NOMO-1 (cell line): Measurements from ENCODE around the gene EPHB1.

Source experiments
- DNase-seq, 2 experiments: peaks; one replicate each; lab custom pipeline; 2025; ENCODE audit not compliant: unreplicated experiment in 2 of 2; lab: John Stamatoyannopoulos, UW

EPHB1 gene

GRCh38 chr3:134846911-134847317 lies 51.9 kb downstream of the EPHB1 start:
- DNase-seq, result no peak

- no peak for DNase-seq
Observed at GRCh38 chr3:134847349-134847748, 52.3 kb downstream of the EPHB1 start.

GRCh38 chr3:134849561-134849960 lies 54.5 kb downstream of the EPHB1 start:
- no peak for DNase-seq

- no peak for DNase-seq
Observed at GRCh38 chr3:134850761-134851160, 55.7 kb downstream of the EPHB1 start.

- DNase-seq, result no peak
Observed at GRCh38 chr3:134852132-134852531, 57.1 kb downstream of the EPHB1 start.

- DNase-seq, result peak; percentile 90 to 100
Observed at GRCh38 chr3:134852893-134853351, 57.9 kb downstream of the EPHB1 start.

GRCh38 chr3:134854254-134854653 lies 59.2 kb downstream of the EPHB1 start:
- peak in 1 of 2 experiments; percentile 14 for DNase-seq

GRCh38 chr3:134857356-134857755 lies 62.3 kb downstream of the EPHB1 start:
- DNase-seq, result no peak

GRCh38 chr3:134857776-134858362 lies 62.8 kb downstream of the EPHB1 start:
- DNase-seq, result no peak

GRCh38 chr3:134858441-134859035 lies 63.5 kb downstream of the EPHB1 start:
- DNase-seq, result no peak

- no peak for DNase-seq
Observed at GRCh38 chr3:134859341-134859740, 64.3 kb downstream of the EPHB1 start.

GRCh38 chr3:134860141-134860540 lies 65.1 kb downstream of the EPHB1 start:
- DNase-seq, result no peak

GRCh38 chr3:134863915-134864314 lies 68.9 kb downstream of the EPHB1 start:
- no peak for DNase-seq

- DNase-seq, result peak; percentile 18 to 73
Observed at GRCh38 chr3:134864636-134865035, 69.6 kb downstream of the EPHB1 start.

GRCh38 chr3:134867277-134867676 lies 72.2 kb downstream of the EPHB1 start:
- DNase-seq, result no peak

- no peak for DNase-seq
Observed at GRCh38 chr3:134869153-134869726, 74.2 kb downstream of the EPHB1 start.

- DNase-seq, result no peak
Observed at GRCh38 chr3:134871818-134872217, 76.8 kb downstream of the EPHB1 start.

- DNase-seq, result no peak
Observed at GRCh38 chr3:134872440-134873388, 77.7 kb downstream of the EPHB1 start.

GRCh38 chr3:134873789-134874188 lies 78.7 kb downstream of the EPHB1 start:
- no peak for DNase-seq

GRCh38 chr3:134874737-134875413 lies 79.8 kb downstream of the EPHB1 start:
- no peak for DNase-seq

GRCh38 chr3:134876836-134877235 lies 81.8 kb downstream of the EPHB1 start:
- DNase-seq, result no peak
